GM15510 (cell line): Measurements from ENCODE around the gene CISD1.

Source experiments
- POLR2A ChIP-seq: IDR thresholded peaks from 3 replicates; pipeline ENCODE4 v1.6.1; 2011; ENCODE audit warnings: borderline replicate concordance; ENCODE audit not compliant: insufficient read length; ENCODE audit errors: extremely low read depth

The CISD1 gene

GRCh38 chr10:58330431-58330830, 61.5 kb downstream of the CISD1 start:
- TF ChIP-seq POLR2A, result no peak

GRCh38 chr10:58331646-58332045, 62.7 kb downstream of the CISD1 start:
- no peak for TF ChIP-seq POLR2A

- peak; percentile 98 for TF ChIP-seq POLR2A
Measured at GRCh38 chr10:58334817-58335305, 65.9 kb downstream of the CISD1 start, which contains the start of gene UBE2D1. TSS of gene UBE2D1 (plus strand) at chr10:58335006. CDS start at chr10:58335202, 196 bp downstream.

GRCh38 chr10:58335306-58336005, 66.5 kb downstream of the CISD1 start:
- TF ChIP-seq POLR2A, result no peak

GRCh38 chr10:58336242-58336641, 67.3 kb downstream of the CISD1 start:
- TF ChIP-seq POLR2A, result no peak
